Aorta (tissue), 5 donors: ENCODE results near the gene GALNT14. TPM values are rescaled to one million over a fixed set of nuclear protein-coding genes. Genes with fewer than 3 reads are reported as not detected.

Experiments used
- ATAC-seq: fragments of 200-7000 bp; cut with Tn5 transposase; one replicate; pipeline ENCODE4 v1.9.1; 2022; ENCODE audit warnings: moderate library complexity; ENCODE audit not compliant: low FRiP score
- DNase-seq, 2 donors: peaks; one replicate each; pipeline ENCODE4 v3.0.0-alpha.2; 2020
- H3K27ac ChIP-seq, 2 donors: one replicate each; pipeline ENCODE4 v1.5.1; 2013; ENCODE audit warnings: low read length in 2 of 2, mild to moderate bottlenecking in 2 of 2, moderate library complexity in 2 of 2, control low read depth in 1 of 2, inconsistent platforms in 1 of 2, low read depth in 1 of 2
- H3K27me3 ChIP-seq, 2 donors: one replicate each; pipeline ENCODE4 v1.6.1; 2013; ENCODE audit warnings: control low read depth in 1 of 2, low read length in 1 of 2, mild to moderate bottlenecking in 1 of 2, moderate library complexity in 1 of 2; ENCODE audit not compliant: insufficient read depth in 2 of 2, control insufficient read depth in 1 of 2
- H3K36me3 ChIP-seq, 2 donors: one replicate each; pipeline ENCODE4 v1.6.1; 2013; ENCODE audit warnings: control low read depth in 1 of 2, low read length in 1 of 2, mild to moderate bottlenecking in 1 of 2; ENCODE audit not compliant: insufficient read depth in 2 of 2, control insufficient read depth in 1 of 2
- H3K4me1 ChIP-seq, 2 donors: one replicate each; pipeline ENCODE4 v1.6.1; 2013; ENCODE audit warnings: low read length in 2 of 2, control low read depth in 1 of 2, mild to moderate bottlenecking in 1 of 2, moderate library complexity in 1 of 2; ENCODE audit not compliant: insufficient read depth in 2 of 2, control insufficient read depth in 1 of 2
- H3K4me3 ChIP-seq, 2 donors: one replicate each; pipeline ENCODE4 v1.5.1; 2013; ENCODE audit warnings: low read length in 2 of 2, control low read depth in 1 of 2, mild to moderate bottlenecking in 1 of 2
- H3K9me3 ChIP-seq: one replicate; pipeline ENCODE4 v1.6.1; 2013; ENCODE audit warnings: mild to moderate bottlenecking, low read length; ENCODE audit not compliant: control insufficient read depth
- WGBS, 2 donors: extraction: QIAGEN DNeasy Blood & Tissue Kit; methylation state at CpG; one replicate each; pipeline ENCODE4 v1.1.7; 2013; 5-methylcytosine and 5-hydroxymethylcytosine counted together
- intact Hi-C, 2 donors: fragments of 100-400 bp; cut with DNase I; formaldehyde crosslinking; loops; one replicate each; pipeline versions ENCODE4 v1.14.2 to v1.15.0; 2022
- polyA plus RNA-seq, 2 donors: library from polyadenylated mRNA; stranded (reverse); fragments of 200-250 nt; gene quantifications; one replicate each; pipeline ENCODE4 v1.2.3, GENCODE V29; 2013
- total RNA-seq, 2 donors: library from RNA; stranded (reverse); fragmentation: NEBNext Ultra II Directional; extraction: Animal tissue kit (Norgen Biotek cat#: 25700); gene quantifications; one replicate each; pipeline ENCODE4 v1.2.1, GENCODE V29; 2021
- donor health status: healthy with polysubstance abuse.
- donor health status: Bipolar disorder and iron deficiency.
- donor health status: DM: no; HTN: no; CAD: no.
- donor health status: DM: no; HTN: no; CAD: no.
- donor health status: DM: yes; HTN: yes; CAD: no.

The GALNT14 gene
- total and polyA plus RNA-seq, 4 donors = 0.74 to 1.7 (median 1.2) TPM; not detected in 1

GRCh38 chr2:31004257-31004656 is 134.0 kb downstream of the GALNT14 start:
- no peak overlapping the region for H3K27ac ChIP-seq
- DNase-seq = no peak
- H3K4me3 ChIP-seq = no peak overlapping the region
- H3K27me3 ChIP-seq = peaks cover 0 to 2% of the 10 kb centered on the region in 2 donors
- H3K36me3 ChIP-seq = no peaks in the 10 kb centered on the region
- no peaks in the 10 kb centered on the region for H3K9me3 ChIP-seq
- intact Hi-C loops = no loop called here
- no peaks in the 10 kb centered on the region for H3K4me1 ChIP-seq
- no peak for ATAC-seq

- no peaks in the 10 kb centered on the region for H3K9me3 ChIP-seq
- peaks cover 0 to 2% of the 10 kb centered on the region in 2 donors for H3K27me3 ChIP-seq
- ATAC-seq = no peak
- H3K27ac ChIP-seq = no peak overlapping the region
- no peaks in the 10 kb centered on the region for H3K36me3 ChIP-seq
- no peak overlapping the region for H3K4me3 ChIP-seq
- no peak for DNase-seq
- 71 to 73% methylated on average over 8 of the region's 8 CpGs for WGBS, 2 donors
- H3K4me1 ChIP-seq = no peaks in the 10 kb centered on the region
- intact Hi-C loops = no loop called here
Observed at GRCh38 chr2:31003749-31004148, 134.5 kb downstream of the GALNT14 start.

GRCh38 chr2:31002537-31003150 is 135.6 kb downstream of the GALNT14 start:
- 57 to 62% methylated on average over 4 of the region's 4 CpGs for WGBS, 2 donors
- H3K4me1 ChIP-seq = no peaks in the 10 kb centered on the region
- DNase-seq (no peak), ATAC-seq (no peak)
- no peak overlapping the region for H3K4me3 ChIP-seq
- H3K27ac ChIP-seq = no peak overlapping the region
- no peaks in the 10 kb centered on the region for H3K9me3 ChIP-seq
- intact Hi-C loops = no loop called here
- peaks cover 0 to 2% of the 10 kb centered on the region in 2 donors for H3K27me3 ChIP-seq
- no peaks in the 10 kb centered on the region for H3K36me3 ChIP-seq

GRCh38 chr2:31000970-31001369 is 137.3 kb downstream of the GALNT14 start:
- intact Hi-C loops = no loop called here
- DNase-seq (no peak), ATAC-seq (no peak)
- H3K4me1 ChIP-seq = no peaks in the 10 kb centered on the region
- H3K27me3 ChIP-seq = no peaks in the 10 kb centered on the region
- no peaks in the 10 kb centered on the region for H3K9me3 ChIP-seq
- 44 to 58% methylated on average over 3 of the region's 3 CpGs for WGBS, 2 donors
- no peak overlapping the region for H3K4me3 ChIP-seq
- H3K36me3 ChIP-seq = no peaks in the 10 kb centered on the region
- H3K27ac ChIP-seq = no peak overlapping the region

- no peaks in the 10 kb centered on the region for H3K36me3 ChIP-seq
- no peak overlapping the region for H3K4me3 ChIP-seq
- 50 to 53% methylated on average over 3 of the region's 3 CpGs for WGBS, 2 donors
- DNase-seq = no peak
- no peaks in the 10 kb centered on the region for H3K27me3 ChIP-seq
- H3K9me3 ChIP-seq = no peaks in the 10 kb centered on the region
- intact Hi-C loops = no loop called here
- ATAC-seq = no peak
- no peaks in the 10 kb centered on the region for H3K4me1 ChIP-seq
- H3K27ac ChIP-seq = no peak overlapping the region
Observed at GRCh38 chr2:30998672-30999071, 139.6 kb downstream of the GALNT14 start.

- H3K36me3 ChIP-seq = no peaks in the 10 kb centered on the region
- ATAC-seq (no peak), DNase-seq (no peak)
- H3K9me3 ChIP-seq = no peaks in the 10 kb centered on the region
- no peaks in the 10 kb centered on the region for H3K27me3 ChIP-seq
- H3K4me3 ChIP-seq = no peak overlapping the region
- no peak overlapping the region for H3K27ac ChIP-seq
- 68 to 72% methylated on average over 5 of the region's 5 CpGs for WGBS, 2 donors
- H3K4me1 ChIP-seq = no peaks in the 10 kb centered on the region
- intact Hi-C loops = no loop called here
Observed at GRCh38 chr2:30997979-30998378, 140.3 kb downstream of the GALNT14 start.

GRCh38 chr2:30994227-30995056 is 143.8 kb downstream of the GALNT14 start:
- Histone ChIP-seq H3K4me3 (no peak overlapping the region), H3K27ac (no peak overlapping the region), H3K36me3 (no peaks in the 10 kb centered on the region), H3K27me3 (no peaks in the 10 kb centered on the region), H3K9me3 (no peaks in the 10 kb centered on the region), H3K4me1 (no peaks in the 10 kb centered on the region)
- 78 to 84% methylated on average over 11 of the region's 11 CpGs for WGBS, 2 donors
- intact Hi-C loops = no loop called here
- no peak for ATAC-seq
- no peak for DNase-seq

GRCh38 chr2:30992781-30993180 is 145.5 kb downstream of the GALNT14 start:
- Histone ChIP-seq H3K4me3 (no peak overlapping the region), H3K4me1 (no peaks in the 10 kb centered on the region), H3K36me3 (no peaks in the 10 kb centered on the region), H3K27ac (no peak overlapping the region), H3K9me3 (no peaks in the 10 kb centered on the region), H3K27me3 (no peaks in the 10 kb centered on the region)
- no peak for DNase-seq
- 93 to 94% methylated on average over 18 of the region's 18 CpGs for WGBS, 2 donors
- no peak for ATAC-seq
- intact Hi-C loops = no loop called here

- WGBS, 2 donors = 47 to 71% methylated on average over 4 of the region's 4 CpGs
- no peak for ATAC-seq
- Histone ChIP-seq H3K4me3 (no peak overlapping the region), H3K27ac (no peak overlapping the region), H3K4me1 (no peaks in the 10 kb centered on the region), H3K27me3 (no peaks in the 10 kb centered on the region), H3K9me3 (no peaks in the 10 kb centered on the region), H3K36me3 (no peaks in the 10 kb centered on the region)
- DNase-seq = no peak
- intact Hi-C loops = no loop called here
Observed at GRCh38 chr2:30990671-30991070, 147.6 kb downstream of the GALNT14 start.
